GM23338 (cell line): ENCODE data around the gene SMOC2.

Experiments used
- JUNB ChIP-seq: IDR thresholded peaks from one replicate; pipeline ENCODE4 v1.6.1; 2016; ENCODE audit warnings: antibody characterized with exemption; ENCODE audit not compliant: unreplicated experiment
- POLR2AphosphoS5 ChIP-seq: IDR thresholded peaks from 2 replicates; pipeline ENCODE4 v1.6.1; 2016; ENCODE audit warnings: antibody characterized with exemption, low read depth
- TF ChIP-seq, protein P1 (sequence below), 2 experiments: fragments of 200-600 bp in 1 of 2; sonication (generic) in 1 of 2; conservative IDR thresholded peaks; 2 replicates each; pipeline versions ENCODE4 v1.5.1 to v1.6.1; 2016 to 2017; ENCODE audit warnings: antibody characterized with exemption in 2 of 2, low read depth in 2 of 2, mild to moderate bottlenecking in 2 of 2, moderate library complexity in 1 of 2
- TF ChIP-seq, protein P2 (sequence below): IDR thresholded peaks from 2 replicates; pipeline ENCODE4 v1.6.1; 2016; ENCODE audit warnings: antibody characterized with exemption

DNA sequence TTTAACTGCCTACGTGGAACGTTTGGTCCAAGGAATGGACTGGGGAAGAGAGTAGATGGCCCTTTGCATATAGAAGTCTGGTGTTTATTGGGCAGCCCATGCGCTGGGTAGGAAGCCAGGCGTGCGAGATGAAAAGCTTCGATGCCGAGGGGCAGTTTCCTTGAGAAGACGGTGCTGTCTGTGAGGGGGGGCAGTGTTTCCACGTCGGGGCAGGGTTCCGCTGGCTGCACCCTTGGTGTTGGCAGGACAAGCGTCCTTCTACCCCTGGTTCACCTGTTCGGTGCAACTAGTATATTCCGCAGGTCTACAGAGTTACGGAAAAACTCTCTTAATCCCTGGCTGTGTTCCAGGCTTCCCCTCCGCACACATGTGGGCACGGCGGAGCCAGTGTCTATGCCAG, 88.2 kb downstream of the SMOC2 start:
- TF ChIP-seq, protein P1, sequence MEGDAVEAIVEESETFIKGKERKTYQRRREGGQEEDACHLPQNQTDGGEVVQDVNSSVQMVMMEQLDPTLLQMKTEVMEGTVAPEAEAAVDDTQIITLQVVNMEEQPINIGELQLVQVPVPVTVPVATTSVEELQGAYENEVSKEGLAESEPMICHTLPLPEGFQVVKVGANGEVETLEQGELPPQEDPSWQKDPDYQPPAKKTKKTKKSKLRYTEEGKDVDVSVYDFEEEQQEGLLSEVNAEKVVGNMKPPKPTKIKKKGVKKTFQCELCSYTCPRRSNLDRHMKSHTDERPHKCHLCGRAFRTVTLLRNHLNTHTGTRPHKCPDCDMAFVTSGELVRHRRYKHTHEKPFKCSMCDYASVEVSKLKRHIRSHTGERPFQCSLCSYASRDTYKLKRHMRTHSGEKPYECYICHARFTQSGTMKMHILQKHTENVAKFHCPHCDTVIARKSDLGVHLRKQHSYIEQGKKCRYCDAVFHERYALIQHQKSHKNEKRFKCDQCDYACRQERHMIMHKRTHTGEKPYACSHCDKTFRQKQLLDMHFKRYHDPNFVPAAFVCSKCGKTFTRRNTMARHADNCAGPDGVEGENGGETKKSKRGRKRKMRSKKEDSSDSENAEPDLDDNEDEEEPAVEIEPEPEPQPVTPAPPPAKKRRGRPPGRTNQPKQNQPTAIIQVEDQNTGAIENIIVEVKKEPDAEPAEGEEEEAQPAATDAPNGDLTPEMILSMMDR (conservative IDR thresholded peaks at IDR 0.05; ENCODE audit: low read depth in 2 of 2) = no peak
- TF ChIP-seq, protein P2, sequence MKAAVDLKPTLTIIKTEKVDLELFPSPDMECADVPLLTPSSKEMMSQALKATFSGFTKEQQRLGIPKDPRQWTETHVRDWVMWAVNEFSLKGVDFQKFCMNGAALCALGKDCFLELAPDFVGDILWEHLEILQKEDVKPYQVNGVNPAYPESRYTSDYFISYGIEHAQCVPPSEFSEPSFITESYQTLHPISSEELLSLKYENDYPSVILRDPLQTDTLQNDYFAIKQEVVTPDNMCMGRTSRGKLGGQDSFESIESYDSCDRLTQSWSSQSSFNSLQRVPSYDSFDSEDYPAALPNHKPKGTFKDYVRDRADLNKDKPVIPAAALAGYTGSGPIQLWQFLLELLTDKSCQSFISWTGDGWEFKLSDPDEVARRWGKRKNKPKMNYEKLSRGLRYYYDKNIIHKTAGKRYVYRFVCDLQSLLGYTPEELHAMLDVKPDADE = no peak
- TF ChIP-seq JUNB = no peak
- TF ChIP-seq POLR2AphosphoS5 = no peak
